MCF 10A (cell line): Measurements from ENCODE around the gene LETM1. TPM values are rescaled to one million over a fixed set of nuclear protein-coding genes. Genes with fewer than 3 reads are reported as not detected.

Experiments
- BruUV-seq: library from RNA; stranded (reverse); fragments of 400-500 nt; replicated peaks from 2 replicates; lab custom pipeline; 2021; lab: Mats Ljungman, UMichigan
- CTCF ChIA-PET: fragments of 300-600 bp; sonication (Branson Sonifier 250); formaldehyde crosslinking; extraction: SDS; loops from one replicate; lab custom pipeline; 2021; ENCODE audit warnings: antibody characterized with exemption, inconsistent platforms; lab: Yijun Ruan, JAX
- POLR2A ChIA-PET: fragments of 300-600, 350-650 bp; sonication (Branson Sonifier 250); formaldehyde crosslinking; extraction: SDS; loops from one replicate; lab custom pipeline; 2020; ENCODE audit warnings: antibody characterized with exemption, inconsistent platforms; lab: Yijun Ruan, JAX
- DNase-seq: peaks from one replicate; pipeline ENCODE4 v3.0.0-alpha.2; 2018; ENCODE audit not compliant: unreplicated experiment
- H3K27ac Mint-ChIP-seq: one replicate; pipeline ENCODE4 v1.8.0; 2022; ENCODE audit warnings: mild to moderate bottlenecking, low read depth, mixed read lengths; ENCODE audit not compliant: unreplicated experiment
- H3K27me3 Mint-ChIP-seq: one replicate; pipeline ENCODE4 v1.8.0; 2022; ENCODE audit warnings: mixed read lengths; ENCODE audit not compliant: insufficient read depth, unreplicated experiment
- H3K36me3 Mint-ChIP-seq: one replicate; pipeline ENCODE4 v1.8.0; 2022; ENCODE audit warnings: mild to moderate bottlenecking, moderate library complexity, mixed read lengths; ENCODE audit not compliant: insufficient read depth, unreplicated experiment
- H3K4me1 Mint-ChIP-seq: one replicate; pipeline ENCODE4 v1.8.0; 2022; ENCODE audit warnings: mixed read lengths; ENCODE audit not compliant: insufficient read depth, unreplicated experiment
- H3K4me3 Mint-ChIP-seq: one replicate; pipeline ENCODE4 v1.8.0; 2022; ENCODE audit warnings: mild to moderate bottlenecking, moderate library complexity, mixed read lengths; ENCODE audit not compliant: unreplicated experiment
- H3K9me3 Mint-ChIP-seq: one replicate; pipeline ENCODE4 v1.8.0; 2022; ENCODE audit warnings: mixed read lengths; ENCODE audit not compliant: unreplicated experiment
- intact Hi-C: fragments of 100-400 bp; cut with micrococcal nuclease; formaldehyde crosslinking; loops from 2 replicates; pipeline ENCODE4 v1.14.1; 2022
- total RNA-seq: library from RNA; stranded (reverse); gene quantifications from 2 replicates; pipeline ENCODE4 v1.2.3, GENCODE V29; 2022
- TF ChIP-seq, protein P1 (sequence below): fragments of 200-600 bp; IDR thresholded peaks from one replicate; pipeline ENCODE4 v1.8.0; 2022; ENCODE audit warnings: antibody characterized with exemption, mild to moderate bottlenecking; ENCODE audit not compliant: unreplicated experiment

LETM1 gene
- total RNA-seq, 1 experiment from 2014 or later = 85.0 TPM

DNA sequence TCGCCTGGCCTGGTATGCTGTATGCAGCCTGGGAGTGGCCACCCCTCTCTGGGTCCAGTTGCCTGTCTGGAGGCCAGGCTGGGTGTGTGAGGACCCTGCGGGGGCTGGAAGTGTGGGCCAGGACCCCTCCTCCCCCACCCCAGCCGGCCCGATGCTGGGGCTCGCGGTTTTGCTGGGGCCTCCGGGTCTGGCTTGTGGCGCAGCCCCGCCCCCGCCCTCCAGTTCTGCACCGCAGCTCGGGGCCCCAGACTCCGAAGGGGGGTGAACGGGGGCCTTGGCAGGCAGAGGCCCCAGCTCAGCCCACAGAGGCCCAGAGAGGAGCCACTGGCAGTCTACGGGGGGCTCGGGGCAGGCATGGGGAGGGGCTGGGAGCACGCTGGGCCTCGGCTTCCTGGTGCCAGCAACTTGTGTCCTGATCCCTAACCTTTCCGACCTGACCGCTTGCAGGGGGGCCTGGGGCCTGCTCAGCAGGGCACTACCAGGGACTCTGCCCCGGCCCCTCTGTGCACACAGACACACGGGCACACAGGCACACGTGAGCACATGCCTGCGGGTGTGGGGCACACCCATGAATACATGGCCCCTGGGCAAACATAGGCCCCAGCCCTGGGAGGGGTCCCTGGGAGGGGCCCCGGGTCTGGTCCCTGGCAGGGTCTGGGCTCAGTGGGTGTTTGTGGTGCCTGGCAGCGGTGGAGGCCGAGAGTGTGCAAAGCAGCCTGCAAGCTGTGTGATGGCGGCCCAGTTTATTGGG is 84.2 kb downstream of the LETM1 start:
- Mint-ChIP-seq H3K27ac (no peak overlapping the region), H3K9me3 (no peaks in the 10 kb centered on the region), H3K36me3 (no peaks in the 10 kb centered on the region), H3K4me3 (no peak overlapping the region), H3K27me3 (no peaks in the 10 kb centered on the region), H3K4me1 (no peaks in the 10 kb centered on the region)
- no peak for DNase-seq
- intact Hi-C loops = no loop called here
- BruUV-seq = no TSS peak
- ChIA-PET POLR2A (no interaction called here), CTCF (interaction anchor here (0.6 kb wide), 1 partner anchor 11 kb away, joined by 3 read pairs; no protein-coding TSS in a partner anchor)
- TF ChIP-seq, protein P1, sequence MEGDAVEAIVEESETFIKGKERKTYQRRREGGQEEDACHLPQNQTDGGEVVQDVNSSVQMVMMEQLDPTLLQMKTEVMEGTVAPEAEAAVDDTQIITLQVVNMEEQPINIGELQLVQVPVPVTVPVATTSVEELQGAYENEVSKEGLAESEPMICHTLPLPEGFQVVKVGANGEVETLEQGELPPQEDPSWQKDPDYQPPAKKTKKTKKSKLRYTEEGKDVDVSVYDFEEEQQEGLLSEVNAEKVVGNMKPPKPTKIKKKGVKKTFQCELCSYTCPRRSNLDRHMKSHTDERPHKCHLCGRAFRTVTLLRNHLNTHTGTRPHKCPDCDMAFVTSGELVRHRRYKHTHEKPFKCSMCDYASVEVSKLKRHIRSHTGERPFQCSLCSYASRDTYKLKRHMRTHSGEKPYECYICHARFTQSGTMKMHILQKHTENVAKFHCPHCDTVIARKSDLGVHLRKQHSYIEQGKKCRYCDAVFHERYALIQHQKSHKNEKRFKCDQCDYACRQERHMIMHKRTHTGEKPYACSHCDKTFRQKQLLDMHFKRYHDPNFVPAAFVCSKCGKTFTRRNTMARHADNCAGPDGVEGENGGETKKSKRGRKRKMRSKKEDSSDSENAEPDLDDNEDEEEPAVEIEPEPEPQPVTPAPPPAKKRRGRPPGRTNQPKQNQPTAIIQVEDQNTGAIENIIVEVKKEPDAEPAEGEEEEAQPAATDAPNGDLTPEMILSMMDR = no peak

DNA sequence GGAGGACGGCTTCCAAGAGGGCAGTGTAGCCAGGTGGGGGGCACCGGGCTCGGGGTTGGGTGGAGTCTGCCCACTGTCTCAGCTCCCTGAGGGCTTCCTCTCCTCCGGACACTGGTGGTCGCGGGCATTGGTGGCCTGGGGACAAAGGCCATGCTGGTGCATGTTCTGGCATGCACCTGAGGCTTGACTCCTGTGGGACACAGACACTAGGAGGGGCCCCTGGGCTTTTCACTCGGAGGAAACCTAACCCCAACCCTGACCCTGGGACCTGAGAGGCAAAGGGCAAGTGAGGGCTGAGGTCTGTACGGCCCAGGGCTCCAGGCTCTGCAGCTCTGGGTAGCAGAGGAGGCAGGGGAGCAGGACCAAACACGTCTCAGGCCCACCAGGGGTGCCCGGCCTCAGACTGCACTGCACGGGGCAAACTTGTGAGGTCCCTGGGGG is 85.1 kb downstream of the LETM1 start:
- H3K27ac Mint-ChIP-seq = no peak overlapping the region
- H3K9me3 Mint-ChIP-seq = no peaks in the 10 kb centered on the region
- intact Hi-C loops = no loop called here
- ChIA-PET CTCF (no interaction called here), POLR2A (no interaction called here)
- peaks cover 2% of the 10 kb centered on the region for H3K4me1 Mint-ChIP-seq
- no peaks in the 10 kb centered on the region for H3K27me3 Mint-ChIP-seq
- no TSS peak for BruUV-seq
- DNase-seq = no peak
- TF ChIP-seq, protein P1 = no peak
- no peak overlapping the region for H3K4me3 Mint-ChIP-seq
- H3K36me3 Mint-ChIP-seq = no peaks in the 10 kb centered on the region

DNA sequence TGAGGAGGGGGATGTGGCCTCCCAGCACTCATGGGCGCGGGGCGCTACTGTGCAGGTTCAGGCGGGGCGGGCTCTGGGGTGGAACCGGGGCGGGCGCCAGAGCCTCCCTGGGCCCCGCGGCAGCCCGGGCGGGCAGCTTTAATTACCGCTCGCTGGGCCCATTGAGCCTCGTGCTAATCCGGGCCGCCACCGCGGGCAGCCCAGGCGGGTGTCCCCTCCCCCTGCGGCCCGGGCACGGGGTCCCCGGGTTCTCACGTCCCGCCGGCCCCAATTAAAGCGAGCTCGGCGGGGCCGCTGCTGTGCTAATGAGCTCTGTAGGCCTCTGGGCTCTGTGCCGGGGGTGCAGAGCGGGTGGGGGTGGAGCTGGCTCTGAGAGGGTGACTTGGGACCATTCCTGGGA is 85.7 kb downstream of the LETM1 start:
- Mint-ChIP-seq H3K27ac (no peak overlapping the region), H3K4me1 (peaks cover 7% of the 10 kb centered on the region), H3K36me3 (no peaks in the 10 kb centered on the region), H3K4me3 (no peak overlapping the region), H3K27me3 (no peaks in the 10 kb centered on the region), H3K9me3 (no peaks in the 10 kb centered on the region)
- intact Hi-C loops = no loop called here
- TF ChIP-seq, protein P1 = no peak
- POLR2A ChIA-PET = no interaction called here
- no TSS peak for BruUV-seq
- DNase-seq = no peak
- CTCF ChIA-PET = no interaction called here

DNA sequence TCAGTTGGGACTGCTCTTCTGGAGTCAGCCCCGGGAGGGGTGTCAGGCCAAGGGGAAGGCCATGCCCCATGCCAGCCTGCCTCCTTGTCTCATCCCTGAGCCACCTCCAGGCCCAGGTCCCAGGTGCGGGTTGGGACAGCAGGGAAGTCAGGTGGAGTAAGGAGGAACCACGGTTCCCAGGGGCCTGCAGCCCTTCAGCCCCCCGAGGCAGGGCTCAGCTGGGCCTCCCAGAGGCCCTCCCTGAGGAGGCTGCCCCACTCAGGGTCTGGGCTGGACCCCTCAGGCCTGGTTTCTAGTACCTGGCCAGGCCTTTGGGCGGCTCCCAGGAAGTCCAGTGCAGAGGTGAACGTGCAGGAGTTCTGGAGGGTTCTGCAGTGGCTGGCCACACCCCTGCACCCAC is 86.3 kb downstream of the LETM1 start:
- H3K27me3 Mint-ChIP-seq = no peaks in the 10 kb centered on the region
- no peak overlapping the region for H3K4me3 Mint-ChIP-seq
- peaks cover 7% of the 10 kb centered on the region for H3K4me1 Mint-ChIP-seq
- TF ChIP-seq, protein P1 = no peak
- no peaks in the 10 kb centered on the region for H3K36me3 Mint-ChIP-seq
- H3K27ac Mint-ChIP-seq = no peak overlapping the region
- CTCF ChIA-PET = no interaction called here
- POLR2A ChIA-PET = interaction anchor here (0.6 kb wide), 1 partner anchor 86 kb away, joined by 3 read pairs; the partner anchor contains the start of gene LETM1
- H3K9me3 Mint-ChIP-seq = no peaks in the 10 kb centered on the region
- DNase-seq = no peak
- intact Hi-C loops = no loop called here
- BruUV-seq = no TSS peak
